HG02970 (cell line): ENCODE measurements around the gene BCHE.

Experiments used
- ATAC-seq: cut with Tn5 transposase; IDR thresholded peaks from one replicate; pipeline ENCODE4 v1.9.1; 2021; ENCODE audit warnings: mild to moderate bottlenecking, moderate library complexity, moderate number of reproducible peaks; ENCODE audit not compliant: unreplicated experiment, low FRiP score

BCHE gene

DNA sequence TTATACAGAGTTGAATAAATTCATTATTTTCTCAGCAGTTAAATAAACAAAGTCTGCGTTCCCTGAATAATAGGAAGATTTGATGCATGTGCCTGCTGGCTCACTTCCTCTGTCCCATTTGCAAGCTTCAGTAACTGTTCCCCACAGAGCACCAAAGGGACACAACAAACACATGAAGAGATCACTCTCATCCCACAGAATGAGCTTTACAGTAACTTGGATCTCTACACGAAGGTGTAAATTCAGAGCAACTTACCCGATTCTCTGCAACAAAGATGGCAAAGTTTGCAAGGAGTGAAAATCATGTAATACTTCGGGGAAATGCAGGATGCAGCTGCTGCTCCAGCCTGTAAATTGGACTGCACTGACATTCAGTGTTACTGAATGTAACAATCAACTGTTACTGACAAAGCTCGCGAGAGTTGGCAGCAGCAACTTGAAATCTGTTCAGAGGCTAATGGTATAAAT, at the start of gene BCHE:
TSS of gene BCHE (minus strand) at position 366 of the 468 bp plus-strand sequence. CDS start 6,390 bp downstream, outside the sequence.
- no peak for ATAC-seq

DNA sequence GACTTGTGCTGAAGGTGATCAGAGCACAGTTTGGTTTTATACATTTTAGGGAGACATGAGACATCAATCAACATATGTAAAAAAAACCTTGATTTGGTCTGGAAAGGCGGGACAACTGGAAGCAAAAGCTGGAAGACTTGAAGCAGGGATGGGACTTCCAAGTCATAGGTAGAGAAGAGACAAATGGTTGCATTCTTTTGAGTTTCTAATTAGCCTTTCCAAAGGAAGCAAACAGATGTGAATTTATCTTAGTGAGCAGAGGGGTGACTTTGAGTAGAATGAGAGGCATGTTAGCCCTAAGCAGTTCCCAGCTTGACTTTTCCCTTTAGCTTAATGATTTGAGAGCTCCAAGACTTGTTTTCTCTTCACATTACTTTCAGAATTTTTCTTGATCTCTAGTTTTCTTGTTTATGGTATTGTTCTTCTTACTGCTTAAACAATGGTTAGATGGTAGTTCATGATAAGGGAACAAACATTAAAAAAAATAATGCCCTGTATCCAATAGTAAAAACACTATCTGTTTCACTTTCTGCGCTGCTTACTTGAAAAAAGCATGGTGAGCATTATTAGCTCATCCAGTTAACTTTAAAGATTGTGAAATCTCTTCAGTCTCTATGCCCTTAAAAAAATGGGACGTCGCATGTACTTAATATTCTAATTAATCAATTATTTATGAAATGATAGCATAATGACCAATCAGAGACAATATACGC, 48.5 kb upstream of the BCHE start:
- no peak for ATAC-seq

DNA sequence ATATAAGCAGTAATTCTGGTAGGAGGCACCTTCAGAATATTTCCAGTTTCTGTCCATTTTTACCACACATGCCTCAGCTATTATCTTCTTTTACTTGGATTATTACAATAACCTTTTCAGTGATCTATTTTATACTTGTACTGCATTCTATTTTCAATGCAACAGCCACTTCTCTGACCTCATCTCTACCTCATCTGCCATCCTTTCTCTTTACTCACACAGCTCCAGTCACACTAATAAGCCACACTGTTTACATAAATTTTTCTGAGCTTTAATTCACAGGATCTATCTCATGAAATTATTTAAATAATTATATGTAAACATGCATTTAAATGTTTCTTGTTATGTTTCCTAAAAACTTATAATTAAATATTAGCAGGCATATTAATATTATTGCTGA, 47.3 kb upstream of the BCHE start:
- ATAC-seq, result no peak

DNA sequence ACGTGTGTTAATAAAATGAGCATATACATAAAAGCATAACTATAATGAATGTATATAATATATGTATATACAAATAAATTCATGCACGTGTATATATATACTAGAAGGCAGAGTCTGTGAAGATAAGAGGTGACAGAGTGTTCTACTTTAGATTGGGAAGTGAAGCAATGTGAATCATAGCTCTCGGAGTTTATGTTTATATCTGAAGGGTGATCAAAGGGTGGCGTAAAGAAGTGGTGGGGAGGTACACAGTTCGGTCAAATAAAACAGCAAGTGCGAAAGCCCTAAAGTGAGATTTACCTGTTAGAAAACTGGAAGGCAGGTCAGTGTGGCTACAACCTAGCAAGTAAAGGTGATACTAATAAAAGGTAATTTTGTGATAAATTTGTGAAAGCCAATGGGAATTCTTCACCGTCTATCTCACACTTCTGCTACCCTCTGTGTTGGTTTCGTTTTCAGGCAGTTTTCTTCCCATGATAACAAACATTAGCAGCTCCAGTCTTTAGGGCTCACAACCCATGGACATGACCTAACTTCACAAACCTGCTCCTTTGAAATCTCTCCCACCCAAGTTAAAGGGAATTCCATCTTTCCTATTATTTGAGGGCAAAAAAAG, 46.7 kb upstream of the BCHE start:
- ATAC-seq, result no peak

GRCh38 chr3:165883117-165883516, 45.9 kb upstream of the BCHE start:
- ATAC-seq, result no peak

DNA sequence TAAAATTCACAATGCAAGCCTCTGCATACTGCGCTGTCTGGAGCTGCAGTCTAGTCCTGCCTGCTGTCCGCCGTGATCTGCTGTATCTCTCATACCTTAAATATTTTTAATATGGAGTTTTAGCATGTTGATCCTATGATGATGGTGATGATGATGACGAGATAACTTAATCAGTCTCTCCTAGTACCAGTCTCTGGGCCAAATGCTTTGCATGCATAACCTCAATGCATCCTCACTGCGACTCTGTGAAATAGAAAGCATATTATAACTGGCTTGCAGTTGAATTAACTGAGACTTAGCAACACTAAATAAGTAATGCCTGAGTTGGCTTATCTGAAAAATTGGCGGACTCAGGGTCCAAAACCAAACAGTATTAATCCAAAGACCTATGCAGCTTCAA, 38.4 kb upstream of the BCHE start:
- no peak for ATAC-seq

- no peak for ATAC-seq
Measured at GRCh38 chr3:165874663-165875489, 37.7 kb upstream of the BCHE start.

DNA sequence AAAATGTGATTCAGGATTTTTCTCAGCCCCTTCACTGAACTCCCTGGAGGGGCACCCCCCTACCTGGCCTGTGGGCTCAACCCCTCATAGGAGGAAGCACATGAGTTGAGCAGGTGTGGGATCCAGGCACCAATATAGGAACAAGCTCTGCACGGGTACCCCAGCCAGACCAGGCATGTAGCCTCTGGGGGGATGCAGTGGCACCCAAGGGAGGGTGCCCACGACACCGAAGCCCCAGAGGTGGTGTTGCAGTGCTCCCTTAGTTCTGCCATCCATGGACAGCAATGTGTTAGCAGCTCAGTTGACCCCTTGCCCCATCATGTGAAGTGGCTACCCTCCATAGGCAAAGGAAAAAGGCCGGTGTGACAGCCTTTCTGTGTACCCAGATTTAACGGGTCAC, 30.9 kb upstream of the BCHE start:
- ATAC-seq, result no peak

GRCh38 chr3:165859061-165859460, 21.8 kb upstream of the BCHE start:
- ATAC-seq, result no peak

- no peak for ATAC-seq
Measured at GRCh38 chr3:165855581-165855980, 18.4 kb upstream of the BCHE start.

DNA sequence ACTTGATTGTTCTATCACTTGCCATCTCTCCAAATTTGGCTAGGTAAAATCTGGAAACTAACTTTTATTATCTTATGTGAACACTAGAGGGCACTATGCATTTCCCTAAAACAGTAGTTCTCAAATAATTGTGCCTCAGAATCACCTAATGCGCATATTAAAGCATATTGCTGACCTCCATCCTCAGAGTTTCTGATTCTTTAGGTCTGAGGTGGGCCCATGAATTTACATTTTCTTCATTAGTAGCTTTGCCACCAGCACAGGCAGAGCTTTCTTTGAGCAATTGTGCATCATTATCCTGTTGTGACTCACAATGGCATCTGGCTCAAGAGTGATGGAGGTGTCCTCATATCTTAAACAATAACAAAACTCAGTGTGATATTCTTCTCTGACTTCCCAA, 17.5 kb upstream of the BCHE start:
- ATAC-seq, result no peak

DNA sequence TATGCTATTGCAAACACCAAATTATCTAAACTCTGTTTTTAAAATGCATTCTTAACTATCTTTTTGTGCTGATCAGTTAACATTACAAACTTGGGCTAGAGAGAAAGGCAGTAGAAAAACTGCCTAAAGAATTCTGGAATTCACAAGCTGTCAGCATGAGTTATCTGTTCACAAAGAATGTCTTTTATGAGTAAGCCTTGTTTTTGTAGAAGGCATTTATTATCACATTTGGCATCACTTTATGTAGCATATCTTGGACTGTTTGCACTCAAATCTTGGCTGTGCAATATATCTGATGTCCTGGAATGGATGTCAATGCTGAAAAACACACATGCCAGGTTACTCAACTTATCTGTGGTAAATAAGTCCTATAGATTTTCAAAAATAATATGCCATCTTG, 15.5 kb upstream of the BCHE start:
- ATAC-seq, result no peak

DNA sequence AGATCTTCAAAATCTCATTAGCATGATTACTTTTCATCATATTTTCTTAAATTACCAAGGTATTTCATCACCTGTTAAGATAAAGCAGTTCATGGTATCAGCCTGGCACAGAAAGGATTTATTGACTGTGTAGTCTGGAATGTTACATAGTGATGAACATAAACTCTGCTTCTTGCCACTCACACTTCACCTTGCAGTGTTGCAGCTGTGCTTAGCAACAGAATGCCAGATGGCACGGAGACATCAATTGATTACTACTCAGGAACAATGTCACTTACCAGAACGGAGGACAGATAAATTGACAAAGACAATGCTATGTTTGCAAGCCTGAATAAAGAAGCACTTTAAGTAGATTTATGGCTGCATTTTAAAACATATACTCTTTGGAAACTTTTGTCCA, 15.0 kb upstream of the BCHE start:
- no peak for ATAC-seq

- ATAC-seq, result no peak
Measured at GRCh38 chr3:165846056-165846455, 8.8 kb upstream of the BCHE start.

- ATAC-seq, result no peak
Measured at GRCh38 chr3:165839296-165840076, 2.3 kb upstream of the BCHE start.

DNA sequence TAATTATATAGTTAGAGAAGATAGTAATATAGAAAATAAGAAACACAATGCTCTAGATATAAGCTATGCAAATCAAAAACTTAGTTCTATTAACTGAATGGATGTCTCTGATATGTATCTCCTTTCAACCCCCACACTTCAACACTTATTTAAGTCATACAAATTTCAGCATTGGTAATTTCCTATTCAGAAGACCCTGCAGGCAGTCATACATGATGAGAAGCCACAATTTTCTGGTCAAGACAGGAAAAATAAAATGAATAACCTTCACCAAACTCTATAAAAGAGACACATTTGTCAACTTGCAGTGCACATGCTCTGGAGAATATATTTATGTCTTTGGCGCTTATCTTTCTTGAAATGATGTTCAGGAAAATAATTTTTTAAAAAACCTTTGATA, 578 bp upstream of the BCHE start:
- no peak for ATAC-seq

DNA sequence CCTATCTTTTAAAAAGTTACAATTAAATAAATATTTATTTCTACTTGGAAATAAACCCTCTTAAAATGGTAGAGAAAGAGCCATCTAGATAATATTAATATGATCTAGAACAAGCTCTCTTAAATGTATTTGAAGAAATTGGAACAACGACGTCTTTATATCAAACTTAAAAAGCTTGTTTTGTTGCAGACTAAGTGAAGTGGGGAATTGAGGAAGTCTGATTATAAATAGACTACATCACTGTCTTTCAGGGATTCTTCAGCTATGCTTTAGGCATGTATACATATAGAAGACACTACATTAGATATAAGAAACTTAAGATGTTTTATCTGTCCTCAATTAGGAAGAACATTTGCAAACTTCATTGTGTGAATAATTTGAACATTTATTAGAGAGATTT, 1.8 kb downstream of the BCHE start:
- no peak for ATAC-seq

DNA sequence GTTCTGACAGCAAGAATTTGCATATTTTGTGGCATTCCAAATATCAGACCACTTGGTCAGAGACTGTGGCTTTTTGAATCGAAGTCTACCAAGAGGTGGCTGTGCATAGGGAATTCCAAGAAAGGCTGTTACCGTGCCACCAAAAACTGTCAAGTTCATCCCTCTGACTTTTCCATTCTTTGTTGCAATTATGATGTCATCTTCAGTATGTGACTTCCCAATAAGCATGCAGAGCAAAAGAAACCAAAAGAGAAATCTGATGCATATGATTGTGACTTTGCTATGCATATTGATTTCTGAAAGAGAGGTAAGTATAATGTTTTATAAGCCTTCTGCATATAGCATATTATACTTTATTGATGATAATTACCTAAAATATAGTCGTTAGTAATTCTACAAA, 6.5 kb downstream of the BCHE start:
- no peak for ATAC-seq

DNA sequence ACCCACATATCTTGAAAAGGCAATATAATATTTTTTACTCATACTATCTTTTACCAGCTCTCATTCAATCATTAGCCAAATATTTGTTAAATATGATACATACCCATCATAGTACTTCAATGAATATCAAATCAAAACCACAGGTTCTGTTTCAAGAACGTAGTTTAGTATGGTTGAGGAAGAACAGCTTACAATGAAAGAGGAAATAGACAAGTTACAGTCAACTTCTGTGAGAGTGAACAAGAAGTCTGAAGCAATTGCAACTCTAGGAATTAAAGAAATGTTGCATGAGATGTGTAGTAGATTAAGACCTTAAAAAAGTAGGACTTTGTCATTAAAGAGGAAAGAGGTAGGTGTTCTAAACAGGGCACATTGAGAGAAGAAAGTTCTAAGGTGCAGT, 9.3 kb downstream of the BCHE start:
- no peak for ATAC-seq

- no peak for ATAC-seq
Measured at GRCh38 chr3:165827233-165827632, 10.0 kb downstream of the BCHE start.

DNA sequence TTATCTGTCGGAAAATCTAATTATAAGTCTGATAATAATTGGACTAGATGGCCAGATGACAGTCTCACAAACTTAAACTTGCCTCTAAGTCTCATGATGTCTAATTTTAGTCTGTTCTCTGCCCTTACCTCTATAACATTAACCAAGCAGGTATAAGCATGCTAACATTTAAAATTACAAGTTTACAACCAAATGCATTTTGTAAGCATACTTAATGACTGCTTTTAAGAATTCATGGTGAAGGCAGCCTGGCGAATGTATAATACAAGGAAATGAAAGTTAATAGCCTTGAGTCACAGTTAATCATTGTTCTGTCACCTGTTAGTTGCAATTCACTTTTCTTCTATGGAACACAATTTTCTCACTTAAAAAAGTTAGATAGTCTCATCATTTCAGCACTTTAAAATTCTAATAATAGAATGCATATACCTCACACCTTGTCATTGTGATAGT, 16.5 kb downstream of the BCHE start:
- no peak for ATAC-seq
